HG02884 (cell line): Measurements from ENCODE around the gene CLBA1.
"Not testable (repeated sequence)": the region's sequence is repeated elsewhere in the genome, so short reads cannot be mapped to it uniquely, and the experiment has no call there.

ENCODE experiments used
- ATAC-seq: cut with Tn5 transposase; IDR thresholded peaks from one replicate; pipeline ENCODE4 v1.9.1; 2021; ENCODE audit warnings: mild to moderate bottlenecking, moderate library complexity; ENCODE audit not compliant: unreplicated experiment

Gene CLBA1

GRCh38 chr14:104985675-104986486 is at the start of gene CLBA1:
TSS of gene CLBA1 (plus strand) at chr14:104985788. CDS start at chr14:104986432, 644 bp downstream.
- peak; percentile 94 for ATAC-seq

DNA sequence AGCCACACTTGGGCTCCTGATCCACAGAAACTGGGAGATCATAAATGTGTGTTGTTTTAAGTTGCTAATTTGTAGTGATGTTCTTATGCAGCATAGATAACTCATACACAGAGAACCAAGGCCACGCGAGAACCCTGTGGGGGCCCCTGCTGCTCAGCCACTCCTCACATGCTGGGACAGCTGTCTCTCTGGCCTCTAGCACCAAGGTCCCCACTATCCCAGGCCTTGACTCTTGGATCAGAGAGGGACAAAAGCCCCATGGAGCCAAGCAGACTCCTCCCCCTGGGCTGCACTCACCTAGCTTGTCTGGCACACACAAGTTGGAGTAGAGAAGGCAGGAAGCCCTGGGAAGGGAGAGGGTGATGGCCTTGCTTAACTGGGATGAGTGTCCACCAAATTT is 49.6 kb upstream of the CLBA1 start:
- ATAC-seq = no peak

DNA sequence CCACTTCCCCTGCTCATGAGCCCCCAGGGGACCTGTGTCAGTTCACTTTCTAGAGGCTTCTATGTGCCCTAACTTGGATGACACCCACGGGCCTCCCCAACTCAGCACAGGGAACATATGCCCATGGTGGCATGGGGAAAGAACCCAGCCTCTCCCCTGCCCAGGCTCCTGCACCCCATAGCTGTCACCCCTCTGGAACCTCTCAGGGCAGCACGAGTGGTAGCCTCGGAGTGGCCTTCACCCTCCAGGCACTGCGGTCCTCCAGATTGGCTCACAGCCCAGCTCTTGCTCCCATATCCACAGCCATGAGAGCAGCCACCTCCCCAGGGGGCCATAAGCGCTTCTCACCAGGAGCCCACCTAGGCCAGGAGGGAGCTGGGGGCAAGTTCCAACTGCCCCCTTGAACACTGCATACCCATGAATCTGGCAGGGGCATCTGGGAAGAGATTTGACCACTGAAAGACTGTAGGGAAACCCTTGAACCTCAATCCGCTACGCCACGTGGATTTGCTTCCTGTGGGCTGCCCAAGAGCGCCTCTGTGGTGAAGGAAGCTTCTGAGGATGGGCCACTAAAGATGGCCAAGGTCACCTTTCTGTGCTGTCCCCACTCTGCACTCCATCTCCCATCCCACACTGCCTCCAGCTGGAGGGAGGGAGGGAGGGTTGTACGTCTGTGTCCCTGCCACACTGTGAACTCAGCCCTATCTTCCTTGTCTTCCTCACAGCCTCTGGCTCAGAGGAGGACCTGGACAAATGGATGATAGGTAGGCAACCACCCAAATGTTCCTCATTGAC is 49.0 kb upstream of the CLBA1 start:
- no peak for ATAC-seq

GRCh38 chr14:104937161-104937560 is 48.4 kb upstream of the CLBA1 start:
- no peak for ATAC-seq

- ATAC-seq = no peak
These were observed 47.8 kb upstream of the CLBA1 start for GRCh38 chr14:104937694-104938365.

GRCh38 chr14:104938436-104938835 is 47.2 kb upstream of the CLBA1 start:
- ATAC-seq = no peak

DNA sequence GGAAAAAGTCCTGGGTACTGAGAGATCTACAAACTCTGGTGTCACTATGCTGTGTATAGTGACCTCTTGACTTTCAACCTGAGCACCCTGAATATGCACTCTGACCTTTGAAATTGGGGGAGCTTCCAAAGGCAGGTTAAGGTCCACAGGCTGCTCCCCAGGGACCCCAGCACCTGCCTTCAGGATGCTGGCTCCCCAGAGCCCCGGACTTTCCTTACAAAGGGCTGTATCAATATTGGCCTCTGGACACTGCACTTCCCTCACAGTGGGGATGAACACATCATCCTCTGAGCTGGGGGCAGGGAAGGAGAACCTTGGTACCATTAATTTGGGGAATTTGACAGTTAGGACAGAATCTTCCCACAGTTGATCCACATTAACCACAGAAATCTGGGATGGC is 46.6 kb upstream of the CLBA1 start:
- no peak for ATAC-seq

DNA sequence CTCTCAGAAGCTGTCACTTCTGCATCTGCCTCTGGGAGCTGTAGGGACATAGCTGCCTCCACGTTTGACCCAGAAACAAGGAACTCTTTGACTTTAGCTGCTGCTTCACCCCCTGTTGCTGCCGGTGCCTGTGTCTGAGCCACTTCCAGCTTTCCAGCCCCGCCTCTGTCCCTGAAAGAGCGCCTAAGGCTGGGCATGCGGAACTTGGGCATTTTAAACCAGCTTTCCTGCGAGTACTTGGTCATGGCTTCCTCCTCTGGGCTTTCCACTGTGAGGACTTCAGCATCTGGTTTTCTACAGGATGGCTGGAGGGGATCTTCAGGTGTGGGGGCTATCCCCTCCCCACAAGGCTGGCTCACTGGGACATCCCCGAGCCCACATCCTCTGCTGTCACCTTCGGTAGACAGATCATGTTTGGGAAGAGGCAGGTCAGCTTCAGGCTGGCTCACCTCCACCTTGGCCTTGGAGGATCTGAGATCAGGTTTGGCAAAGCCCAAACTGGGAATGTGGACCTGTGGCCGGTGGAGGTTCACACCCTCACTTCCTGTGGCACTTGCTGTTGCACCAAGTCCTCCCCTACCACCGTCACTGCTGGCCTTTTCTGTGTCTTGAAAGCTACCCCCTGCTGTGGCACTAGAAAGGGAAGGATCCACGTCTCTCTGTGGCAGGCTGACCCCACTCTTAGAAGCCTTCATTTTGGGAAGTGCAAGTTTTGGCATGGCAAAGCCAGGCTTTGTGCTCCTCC is 45.8 kb upstream of the CLBA1 start:
- no peak for ATAC-seq

- ATAC-seq = no peak
These were observed 45.0 kb upstream of the CLBA1 start for GRCh38 chr14:104940526-104941150.

- ATAC-seq = no peak
These were observed 43.9 kb upstream of the CLBA1 start for GRCh38 chr14:104941508-104942365.

DNA sequence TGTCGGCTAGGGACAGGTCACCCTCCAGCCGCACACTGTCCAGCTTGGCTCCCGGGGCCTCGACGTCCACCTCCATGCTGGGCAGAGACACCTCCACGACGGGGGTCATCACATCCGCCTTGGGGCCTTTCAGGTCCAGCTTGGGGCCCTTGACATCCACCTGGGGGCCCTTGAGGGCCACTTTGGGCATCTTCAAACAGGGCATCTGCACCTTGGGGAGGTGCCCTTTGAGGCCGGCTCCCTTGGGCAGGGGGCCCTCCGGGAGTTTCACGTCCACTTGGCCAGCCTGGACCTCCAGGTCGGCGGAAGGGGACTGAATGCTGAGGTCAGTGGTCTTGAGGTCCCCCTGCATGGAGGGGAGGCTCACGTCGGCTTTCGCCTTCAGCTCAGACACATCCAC is 43.0 kb upstream of the CLBA1 start:
- no peak for ATAC-seq

GRCh38 chr14:104943216-104944015 is 42.2 kb upstream of the CLBA1 start:
- ATAC-seq = not testable (repeated sequence)

- ATAC-seq = not testable (repeated sequence)
These were observed 41.6 kb upstream of the CLBA1 start for GRCh38 chr14:104944016-104944308.

GRCh38 chr14:104944436-104945205 is 41.0 kb upstream of the CLBA1 start:
- not testable (repeated sequence) for ATAC-seq

DNA sequence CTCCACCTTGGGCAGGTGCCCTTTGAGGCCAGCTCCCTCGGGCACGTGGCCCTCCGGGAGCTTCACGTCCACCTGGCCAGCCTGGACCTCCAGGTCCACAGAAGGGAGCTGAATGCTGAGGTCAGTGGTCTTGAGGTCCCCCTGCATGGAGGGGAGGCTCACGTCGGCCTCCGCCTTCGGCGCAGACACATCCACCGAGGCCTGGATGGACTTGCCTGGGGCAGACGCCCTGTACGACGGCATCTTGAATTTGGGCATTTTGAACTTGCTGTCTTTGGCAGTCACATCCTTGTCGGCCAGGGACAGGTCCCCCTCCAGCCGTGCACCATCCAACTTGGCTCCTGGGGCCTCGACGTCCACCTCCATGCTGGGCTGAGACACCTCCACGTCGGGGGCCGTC is 40.3 kb upstream of the CLBA1 start:
- not testable (repeated sequence) for ATAC-seq

DNA sequence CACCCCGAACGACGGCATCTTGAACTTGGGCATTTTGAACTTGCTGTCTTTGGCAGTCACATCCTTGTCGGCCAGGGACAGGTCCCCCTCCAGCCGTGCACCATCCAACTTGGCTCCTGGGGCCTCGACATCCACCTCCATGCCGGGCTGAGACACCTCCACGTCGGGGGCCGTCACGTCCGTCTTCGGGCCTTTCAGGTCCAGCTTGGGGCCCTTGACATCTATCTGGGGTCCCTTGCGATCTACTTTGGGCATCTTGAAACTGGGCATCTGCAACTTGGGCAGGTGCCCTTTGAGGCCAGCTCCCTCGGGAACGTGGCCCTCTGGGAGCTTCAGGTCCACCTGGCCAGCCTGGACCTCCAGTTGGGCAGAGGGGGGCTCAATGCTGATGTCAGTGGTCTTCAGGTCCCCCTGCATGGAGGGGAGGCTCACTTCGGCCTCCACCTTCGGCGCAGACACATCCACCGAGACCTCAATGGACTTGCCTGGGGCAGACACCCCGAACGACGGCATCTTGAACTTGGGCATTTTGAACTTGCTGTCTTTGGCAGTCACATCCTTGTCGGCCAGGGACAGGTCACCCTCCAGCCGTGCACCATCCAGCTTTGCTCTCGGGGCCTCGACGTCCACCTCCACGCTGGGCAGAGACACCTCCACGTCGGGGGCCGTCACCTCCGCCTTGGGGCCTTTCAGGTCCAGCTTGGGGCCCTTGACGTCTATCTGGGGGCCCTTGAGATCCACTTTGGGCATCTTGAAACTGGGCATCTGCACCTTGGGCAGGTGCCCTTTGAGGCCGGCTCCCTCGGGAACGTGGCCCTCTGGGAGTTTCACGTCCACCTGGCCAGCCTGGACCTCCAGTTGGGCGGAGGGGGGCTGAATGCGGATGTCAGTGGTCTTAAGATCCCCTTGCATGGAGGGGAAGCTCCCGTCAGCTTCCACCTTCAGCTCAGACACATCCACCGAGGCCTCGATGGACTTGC is 39.3 kb upstream of the CLBA1 start:
- not testable (repeated sequence) for ATAC-seq

GRCh38 chr14:104947201-104947600 is 38.4 kb upstream of the CLBA1 start:
- not testable (repeated sequence) for ATAC-seq
